SK-N-SH (cell line): ENCODE data around the gene LRP6.

Experiments
- USF2 ChIP-seq: fragments of 150-350 bp; IDR thresholded peaks from 2 replicates; pipeline ENCODE4 v1.6.1; 2017; ENCODE audit warnings: antibody characterized with exemption, low read length, low read depth, borderline replicate concordance
- TF ChIP-seq, protein P1 (sequence below): IDR thresholded peaks from 2 replicates; pipeline ENCODE4 v1.4.0; 2012; ENCODE audit warnings: low read depth, borderline replicate concordance

DNA sequence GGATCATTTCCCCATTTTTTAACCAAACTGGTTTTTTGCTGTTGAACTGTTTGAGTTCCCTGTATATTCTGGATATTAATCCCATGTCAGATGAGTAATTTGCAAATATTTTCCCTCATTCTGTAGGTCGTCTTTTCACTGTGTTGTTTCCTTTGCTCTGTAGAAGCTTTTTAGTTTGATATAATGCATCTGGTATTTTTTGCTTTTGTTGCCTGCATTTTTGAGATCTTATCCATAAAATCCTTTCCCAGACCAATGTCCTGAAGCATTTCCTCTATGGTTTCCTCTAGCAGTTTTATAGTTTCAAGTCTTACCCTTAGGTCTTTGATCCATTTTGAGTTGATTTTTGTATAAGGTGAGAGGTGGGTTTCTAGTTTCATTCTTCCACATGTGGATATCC, 71.3 kb downstream of the LRP6 start:
- TF ChIP-seq USF2 = no peak
- TF ChIP-seq, protein P1, sequence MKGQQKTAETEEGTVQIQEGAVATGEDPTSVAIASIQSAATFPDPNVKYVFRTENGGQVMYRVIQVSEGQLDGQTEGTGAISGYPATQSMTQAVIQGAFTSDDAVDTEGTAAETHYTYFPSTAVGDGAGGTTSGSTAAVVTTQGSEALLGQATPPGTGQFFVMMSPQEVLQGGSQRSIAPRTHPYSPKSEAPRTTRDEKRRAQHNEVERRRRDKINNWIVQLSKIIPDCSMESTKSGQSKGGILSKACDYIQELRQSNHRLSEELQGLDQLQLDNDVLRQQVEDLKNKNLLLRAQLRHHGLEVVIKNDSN = no peak
